GM19395 (cell line): Measurements from ENCODE around the gene SDR39U1.

Source experiments
- ATAC-seq: cut with Tn5 transposase; IDR thresholded peaks from one replicate; pipeline ENCODE4 v1.9.1; 2021; ENCODE audit warnings: mild to moderate bottlenecking, moderate library complexity; ENCODE audit not compliant: unreplicated experiment

The SDR39U1 gene

GRCh38 chr14:24443053-24443665, 583 bp upstream of the SDR39U1 start:
- no peak for ATAC-seq

GRCh38 chr14:24441904-24442239, 704 bp downstream of the SDR39U1 start:
- ATAC-seq: no peak

GRCh38 chr14:24441485-24441884, 1.1 kb downstream of the SDR39U1 start:
- ATAC-seq: no peak

- ATAC-seq: no peak
Measured at GRCh38 chr14:24440606-24441399, 1.8 kb downstream of the SDR39U1 start.

GRCh38 chr14:24439830-24440605, 2.6 kb downstream of the SDR39U1 start:
- ATAC-seq: no peak

- no peak for ATAC-seq
Measured at GRCh38 chr14:24439257-24439656, 3.3 kb downstream of the SDR39U1 start.

- ATAC-seq: no peak
Measured at GRCh38 chr14:24438223-24439097, 4.1 kb downstream of the SDR39U1 start.

- ATAC-seq: no peak
Measured at GRCh38 chr14:24437736-24438067, 4.9 kb downstream of the SDR39U1 start.

GRCh38 chr14:24437020-24437735, 5.4 kb downstream of the SDR39U1 start:
- no peak for ATAC-seq

- peak; percentile 50 for ATAC-seq
Measured at GRCh38 chr14:24436355-24437019, 6.1 kb downstream of the SDR39U1 start.

DNA sequence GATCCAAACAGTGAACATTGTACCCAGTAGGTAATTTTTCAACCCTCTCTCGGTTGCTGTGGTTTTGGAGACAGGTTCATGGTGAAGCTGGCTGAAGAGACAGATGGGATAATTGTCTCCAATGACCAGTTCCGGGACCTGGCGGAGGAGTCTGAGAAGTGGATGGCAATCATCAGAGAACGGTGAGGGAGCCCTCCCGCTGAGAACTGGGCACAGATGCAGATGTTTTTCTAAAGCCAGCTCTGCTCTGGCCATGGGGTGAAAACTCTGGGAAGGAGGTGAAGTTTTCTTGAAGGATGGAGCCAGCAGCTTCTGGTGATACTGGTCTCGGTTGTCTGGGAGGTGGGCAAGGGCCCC, 6.6 kb downstream of the SDR39U1 start:
- ATAC-seq: no peak

DNA sequence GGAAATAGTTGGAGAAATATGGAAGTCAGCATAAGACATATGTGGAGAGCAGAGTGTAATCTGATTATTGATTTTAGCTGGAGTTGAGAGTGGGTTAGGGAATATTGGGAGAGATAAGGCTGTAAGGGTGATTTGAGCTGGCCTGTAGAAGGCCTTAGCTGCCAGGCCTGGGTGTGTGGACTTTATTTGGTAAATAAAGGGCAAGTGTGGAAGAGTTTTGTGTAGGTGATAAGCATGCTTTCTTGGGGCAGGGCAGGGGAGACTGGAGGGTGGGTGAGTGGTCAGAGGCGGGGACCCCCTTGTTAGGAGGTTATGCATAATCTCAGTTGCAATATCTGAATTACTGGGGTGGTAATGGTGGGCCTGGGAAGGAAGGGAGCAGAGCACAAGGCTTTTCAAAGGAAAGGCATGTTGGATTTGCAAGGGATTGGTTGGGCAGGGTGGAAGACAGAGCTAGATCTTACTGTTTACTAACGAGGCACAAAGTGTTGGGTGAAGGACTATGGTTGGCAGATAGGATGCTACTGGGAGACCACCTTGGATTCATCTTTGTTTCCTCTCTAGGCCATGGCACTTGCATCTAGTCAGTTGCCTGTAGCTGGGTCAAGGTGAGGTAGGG, 7.3 kb downstream of the SDR39U1 start:
- no peak for ATAC-seq

GRCh38 chr14:24434676-24435075, 7.9 kb downstream of the SDR39U1 start:
- no peak for ATAC-seq

DNA sequence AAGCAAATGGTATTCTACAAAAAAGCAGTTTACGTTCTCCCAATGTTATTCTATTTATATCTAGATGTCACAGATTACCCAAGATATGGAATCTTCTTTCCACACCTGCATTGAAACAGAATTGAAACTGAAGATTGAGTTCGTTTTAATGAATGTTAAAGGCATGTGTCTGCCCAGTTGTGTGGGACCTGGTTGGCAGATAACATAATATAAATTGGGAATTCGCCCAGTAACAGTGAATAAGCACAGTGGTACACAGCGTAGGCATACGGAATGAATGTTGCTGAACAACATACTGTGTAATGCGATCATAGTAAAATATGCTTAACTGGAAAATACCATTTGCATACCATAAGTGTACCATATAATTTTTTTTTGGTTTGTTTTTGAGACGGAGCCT, 8.5 kb downstream of the SDR39U1 start:
- no peak for ATAC-seq

- ATAC-seq: no peak
Measured at GRCh38 chr14:24432259-24433131, 10.1 kb downstream of the SDR39U1 start.

- peak; percentile 58 for ATAC-seq
Measured at GRCh38 chr14:24431569-24432258, 10.9 kb downstream of the SDR39U1 start.

- peak; percentile 34 for ATAC-seq
Measured at GRCh38 chr14:24430682-24431568, 11.7 kb downstream of the SDR39U1 start.
